Lower lobe of right lung (tissue), 2 donors: Measurements from ENCODE around the gene EVX1. TPM values are rescaled to one million over a fixed set of nuclear protein-coding genes. Genes with fewer than 3 reads are reported as not detected.

Experiments used
- ATAC-seq, 2 donors: fragments of 200-7000 bp; cut with Tn5 transposase; one replicate each; pipeline ENCODE4 v1.9.1; 2020 to 2022; ENCODE audit warnings: mild to moderate bottlenecking in 2 of 2, moderate library complexity in 2 of 2
- DNase-seq: peaks from one replicate; pipeline ENCODE4 v3.0.0-alpha.2; 2020
- H3K27ac ChIP-seq: fragments of 200-600 bp; one replicate; pipeline ENCODE4 v1.8.0; 2022
- H3K27me3 ChIP-seq: fragments of 200-600 bp; one replicate; pipeline ENCODE4 v1.8.0; 2022; ENCODE audit warnings: low read depth
- H3K36me3 ChIP-seq: fragments of 200-600 bp; one replicate; pipeline ENCODE4 v1.8.0; 2022; ENCODE audit warnings: mild to moderate bottlenecking
- H3K4me1 ChIP-seq: fragments of 200-600 bp; one replicate; pipeline ENCODE4 v1.8.0; 2022
- H3K4me3 ChIP-seq: fragments of 200-600 bp; one replicate; pipeline ENCODE4 v1.8.0; 2022; ENCODE audit warnings: mild to moderate bottlenecking
- H3K9me3 ChIP-seq: fragments of 200-600 bp; one replicate; pipeline ENCODE4 v1.8.0; 2022
- CTCF ChIP-seq: fragments of 200-600 bp; IDR thresholded peaks from one replicate; pipeline ENCODE4 v1.8.0; 2022; ENCODE audit warnings: antibody characterized with exemption, mild to moderate bottlenecking
- intact Hi-C: fragments of 100-400 bp; cut with DNase I; formaldehyde crosslinking; loops from one replicate; pipeline ENCODE4 v1.11.0; 2022
- total RNA-seq: library from RNA; stranded (reverse); fragmentation: NEBNext Ultra II Directional; extraction: Animal tissue kit (Norgen Biotek cat#: 25700); gene quantifications from one replicate; pipeline ENCODE4 v1.2.1, GENCODE V29; 2021
- donor health status: DM: no; HTN: yes; CAD: no; lungs with severe emphysema.

EVX1 gene
- total RNA-seq, 1 donor from 2014 or later: not detected

- Histone ChIP-seq H3K27me3 (peaks cover 92% of the 10 kb centered on the region), H3K9me3 (no peaks in the 10 kb centered on the region), H3K4me1 (peaks cover 20% of the 10 kb centered on the region), H3K4me3 (no peak overlapping the region), H3K36me3 (no peaks in the 10 kb centered on the region), H3K27ac (no peak overlapping the region)
- ATAC-seq (peak; percentile 24 to 33), DNase-seq (no peak)
- no peak for TF ChIP-seq CTCF
- intact Hi-C loops: no loop called here
These were observed 29.0 kb upstream of the EVX1 start for GRCh38 chr7:27213433-27214238.

- no peak overlapping the region for H3K27ac ChIP-seq
- peaks cover 20% of the 10 kb centered on the region for H3K4me1 ChIP-seq
- intact Hi-C loops: no loop called here
- no peaks in the 10 kb centered on the region for H3K9me3 ChIP-seq
- peaks cover 92% of the 10 kb centered on the region for H3K27me3 ChIP-seq
- ATAC-seq: no peak
- TF ChIP-seq CTCF: no peak
- DNase-seq: no peak
- no peak overlapping the region for H3K4me3 ChIP-seq
- H3K36me3 ChIP-seq: no peaks in the 10 kb centered on the region
These were observed 28.2 kb upstream of the EVX1 start for GRCh38 chr7:27214239-27214950.

GRCh38 chr7:27215356-27215755 lies 27.2 kb upstream of the EVX1 start:
- no peak for DNase-seq
- intact Hi-C loops: no loop called here
- ATAC-seq: no peak
- Histone ChIP-seq H3K36me3 (no peaks in the 10 kb centered on the region), H3K4me1 (peaks cover 19% of the 10 kb centered on the region), H3K27ac (no peak overlapping the region), H3K4me3 (no peak overlapping the region), H3K9me3 (no peaks in the 10 kb centered on the region), H3K27me3 (peaks cover 92% of the 10 kb centered on the region)
- TF ChIP-seq CTCF: no peak

GRCh38 chr7:27217951-27218350 lies 24.7 kb upstream of the EVX1 start:
- Histone ChIP-seq H3K4me1 (peaks cover 7% of the 10 kb centered on the region), H3K4me3 (no peak overlapping the region), H3K27ac (no peak overlapping the region), H3K27me3 (peaks cover 92% of the 10 kb centered on the region), H3K9me3 (no peaks in the 10 kb centered on the region), H3K36me3 (no peaks in the 10 kb centered on the region)
- intact Hi-C loops: no loop called here
- ATAC-seq (no peak), DNase-seq (no peak)
- no peak for TF ChIP-seq CTCF

GRCh38 chr7:27219821-27220220 lies 22.8 kb upstream of the EVX1 start:
- no peak for TF ChIP-seq CTCF
- Histone ChIP-seq H3K9me3 (no peaks in the 10 kb centered on the region), H3K27me3 (peaks cover 92% of the 10 kb centered on the region), H3K4me1 (no peaks in the 10 kb centered on the region), H3K27ac (no peak overlapping the region), H3K4me3 (no peak overlapping the region), H3K36me3 (no peaks in the 10 kb centered on the region)
- no peak for ATAC-seq
- intact Hi-C loops: no loop called here
- DNase-seq: no peak
